ENCODE data around the gene VWA8. TPM values are rescaled to one million over a fixed set of nuclear protein-coding genes. Genes with fewer than 3 reads are reported as not detected.
"Not testable (repeated sequence)": the region's sequence is repeated elsewhere in the genome, so short reads cannot be mapped to it uniquely, and the experiment has no call there.

Gene VWA8
- total RNA-seq, 2 experiments from 2014 or later, result 21.7 to 26.2 TPM

DNA sequence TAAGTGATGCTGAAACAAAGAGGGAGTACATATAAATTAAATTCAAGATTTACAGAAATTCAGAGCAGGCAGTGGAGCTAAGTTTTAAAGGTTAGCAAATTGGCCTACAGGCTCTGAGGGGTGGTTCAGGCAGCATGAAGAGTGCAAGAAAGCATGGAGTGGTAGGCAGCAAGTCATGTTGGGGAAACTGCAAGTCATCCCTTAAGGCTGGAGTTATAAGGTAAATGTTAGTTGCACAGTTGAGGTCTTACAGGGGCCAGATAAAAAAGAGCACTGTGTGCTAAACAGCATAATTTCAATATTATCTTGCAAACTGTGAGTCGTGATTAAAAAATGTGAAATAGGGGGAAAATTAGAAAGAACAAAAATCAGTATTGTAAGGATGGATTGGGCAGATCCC lies 106.2 kb downstream of the VWA8 start:
- POLR2A ChIA-PET, result no interaction called here
- intact Hi-C loops (cut with DNase I, micrococcal nuclease), result no loop called here
- no peak for DNase-seq
- Mint-ChIP-seq H3K4me3 (no peak overlapping the region), H3K9me3 (ENCODE audit: low read depth) (no peaks in the 10 kb centered on the region), H3K27me3 (no peaks in the 10 kb centered on the region), H3K4me1 (no peaks in the 10 kb centered on the region), H3K27ac (no peak overlapping the region), H3K36me3 (ENCODE audit: low read depth) (peaks cover 49% of the 10 kb centered on the region)
- no peak for ATAC-seq
- CTCF ChIA-PET, result interaction anchor here (1.0 to 1.7 kb wide), 3 partner anchors 10 to 50 kb away, joined by 3 to 5 read pairs (median 3); no protein-coding TSS in a partner anchor

DNA sequence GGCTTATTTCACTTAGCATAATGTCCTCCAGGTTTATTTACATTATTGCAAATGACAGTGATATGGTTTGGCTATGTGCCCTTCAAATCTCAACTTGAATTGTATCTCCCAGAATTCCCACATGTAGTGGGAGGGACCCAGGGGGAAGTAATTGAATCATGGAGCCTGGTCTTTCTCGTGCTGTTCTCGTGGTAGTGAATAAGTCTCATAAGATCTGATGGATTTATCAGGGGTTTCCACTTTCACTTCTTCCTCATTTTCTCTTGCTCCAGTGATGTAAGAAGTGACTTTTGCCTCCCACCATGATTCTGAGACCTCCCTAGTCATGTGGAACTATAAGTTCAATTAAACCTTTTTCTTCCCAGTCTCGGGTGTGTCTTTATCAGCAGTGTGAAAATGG lies 109.6 kb downstream of the VWA8 start:
- Mint-ChIP-seq H3K27ac (no peak overlapping the region), H3K27me3 (no peaks in the 10 kb centered on the region), H3K4me1 (no peaks in the 10 kb centered on the region), H3K9me3 (ENCODE audit: low read depth) (no peaks in the 10 kb centered on the region), H3K36me3 (ENCODE audit: low read depth) (peaks cover 39% of the 10 kb centered on the region), H3K4me3 (no peak overlapping the region)
- intact Hi-C loops (cut with DNase I, micrococcal nuclease), result no loop called here
- POLR2A ChIA-PET, result no interaction called here
- ATAC-seq (no peak), DNase-seq (no peak)
- CTCF ChIA-PET, result no interaction called here

DNA sequence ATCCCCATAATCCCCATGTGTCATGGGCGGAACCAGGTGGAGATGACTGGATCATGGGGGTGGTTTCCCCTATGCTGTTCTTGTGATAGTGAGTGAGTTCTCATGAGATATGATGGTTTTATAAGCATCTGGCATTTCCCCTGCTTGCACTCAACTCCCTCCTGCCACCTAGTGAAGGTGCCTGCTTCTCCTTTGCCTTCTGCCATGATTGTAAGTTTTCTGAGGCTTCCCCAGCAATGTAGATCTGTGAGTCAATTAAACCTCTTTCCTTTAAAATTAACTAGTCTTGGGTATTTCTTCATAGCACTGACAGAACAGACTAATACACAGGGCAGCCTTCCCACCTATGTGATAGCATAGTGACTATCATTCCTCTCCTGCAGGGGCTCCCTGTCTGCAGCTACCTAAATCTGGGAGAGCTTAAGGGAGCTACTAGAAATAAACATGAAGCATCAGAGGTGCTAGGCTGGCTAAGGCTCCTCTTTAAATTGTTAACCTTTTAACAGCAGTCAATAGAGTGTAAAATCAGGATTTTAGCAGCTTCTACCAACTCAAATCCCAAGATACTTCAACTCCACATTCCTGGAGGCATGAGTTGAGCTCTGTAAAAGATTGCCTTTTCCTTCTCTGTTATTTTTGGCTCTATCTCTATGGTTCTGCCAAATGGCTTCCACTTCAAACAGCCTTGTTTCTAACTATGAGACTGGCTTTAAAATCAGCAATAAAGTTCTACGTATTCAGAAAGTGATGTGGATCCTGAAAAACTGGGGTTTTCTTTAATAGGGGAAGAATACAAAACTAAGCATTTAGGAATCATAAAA lies 112.3 kb downstream of the VWA8 start:
- ChIA-PET CTCF (no interaction called here), POLR2A (no interaction called here)
- Mint-ChIP-seq H3K36me3 (ENCODE audit: low read depth) (peaks cover 43% of the 10 kb centered on the region), H3K4me3 (no peak overlapping the region), H3K27ac (no peak overlapping the region), H3K27me3 (no peaks in the 10 kb centered on the region), H3K4me1 (no peaks in the 10 kb centered on the region), H3K9me3 (ENCODE audit: low read depth) (no peaks in the 10 kb centered on the region)
- no peak for ATAC-seq
- intact Hi-C loops (cut with DNase I, micrococcal nuclease), result no loop called here
- peak; percentile 6 for DNase-seq

DNA sequence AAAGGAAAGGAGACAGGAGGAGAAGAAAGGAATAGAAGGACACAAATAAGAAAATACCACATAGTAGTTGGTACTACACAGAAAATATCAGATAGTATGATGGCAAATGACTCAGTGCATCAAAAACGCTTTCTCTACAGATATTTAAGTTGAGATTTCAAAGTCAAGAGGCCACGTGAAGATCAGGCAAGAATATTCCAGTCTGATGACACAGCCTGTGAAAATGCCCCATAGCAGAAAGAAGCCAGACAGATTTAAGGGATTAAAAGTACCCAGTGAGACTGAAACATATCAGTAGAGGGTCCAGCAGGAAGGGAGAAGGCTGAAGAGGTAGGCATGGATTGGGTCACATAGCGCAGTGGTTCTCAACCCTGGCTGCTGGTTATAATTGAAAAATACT lies 113.7 kb downstream of the VWA8 start:
- ChIA-PET CTCF (no interaction called here), POLR2A (no interaction called here)
- no peak for DNase-seq
- Mint-ChIP-seq H3K4me1 (no peaks in the 10 kb centered on the region), H3K27ac (no peak overlapping the region), H3K4me3 (no peak overlapping the region), H3K9me3 (ENCODE audit: low read depth) (no peaks in the 10 kb centered on the region), H3K27me3 (no peaks in the 10 kb centered on the region), H3K36me3 (ENCODE audit: low read depth) (peaks cover 40% of the 10 kb centered on the region)
- intact Hi-C loops (cut with DNase I, micrococcal nuclease), result no loop called here
- ATAC-seq, result no peak

DNA sequence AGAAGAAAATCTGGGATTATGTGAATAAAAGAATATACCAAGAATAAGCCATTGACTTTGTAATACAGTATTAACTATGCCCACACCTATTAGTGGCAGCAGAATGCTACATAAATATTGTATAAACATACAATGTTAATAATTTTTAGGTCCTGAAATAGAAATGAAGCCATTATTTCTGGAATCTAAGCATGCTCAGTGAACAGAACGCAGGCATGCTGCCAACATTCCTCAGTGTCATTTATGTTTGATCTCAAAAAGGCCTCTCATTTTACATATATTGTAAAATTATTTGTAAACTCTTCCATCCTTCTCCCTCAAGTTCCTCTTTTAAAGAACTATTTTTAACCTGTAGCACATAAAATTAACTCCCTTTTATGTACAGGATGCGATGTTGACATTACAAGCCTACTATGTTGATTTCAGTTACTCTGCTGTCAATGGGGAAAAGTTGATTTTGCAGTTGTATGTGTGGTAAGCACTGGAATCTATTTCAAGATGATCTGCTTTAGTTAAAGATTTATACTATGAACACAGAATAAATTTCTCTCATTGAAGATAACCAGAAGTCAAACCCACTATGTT lies 118.8 kb downstream of the VWA8 start:
- Mint-ChIP-seq H3K27me3 (no peaks in the 10 kb centered on the region), H3K4me3 (no peak overlapping the region), H3K27ac (no peak overlapping the region), H3K36me3 (ENCODE audit: low read depth) (peaks cover 43% of the 10 kb centered on the region), H3K9me3 (ENCODE audit: low read depth) (no peaks in the 10 kb centered on the region), H3K4me1 (no peaks in the 10 kb centered on the region)
- ChIA-PET POLR2A (no interaction called here), CTCF (no interaction called here)
- ATAC-seq, result no peak
- intact Hi-C loops (cut with DNase I, micrococcal nuclease), result no loop called here
- DNase-seq, result no peak

DNA sequence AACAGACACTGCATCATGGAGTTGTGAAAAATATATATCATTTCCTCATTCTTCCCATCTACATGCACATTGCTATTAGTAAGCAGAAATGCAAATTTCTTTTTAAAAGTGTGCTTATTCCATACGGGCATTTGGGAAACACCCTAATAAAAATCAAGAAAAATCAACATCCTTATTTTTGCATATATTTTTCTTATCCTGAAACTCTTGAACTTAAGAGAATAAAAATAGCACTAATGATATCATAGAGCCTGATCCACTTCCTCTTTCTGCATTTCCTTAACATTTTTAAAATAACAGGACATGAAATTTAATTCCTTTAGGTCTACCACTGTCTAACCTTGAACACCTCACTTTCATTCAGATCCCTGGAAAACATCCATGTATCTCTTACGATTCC lies 123.3 kb downstream of the VWA8 start:
- peaks cover 36% of the 10 kb centered on the region for H3K36me3 Mint-ChIP-seq (ENCODE audit: low read depth)
- peaks cover 4% of the 10 kb centered on the region for H3K4me1 Mint-ChIP-seq
- H3K27me3 Mint-ChIP-seq, result no peaks in the 10 kb centered on the region
- no peak overlapping the region for H3K27ac Mint-ChIP-seq
- no peak overlapping the region for H3K4me3 Mint-ChIP-seq
- H3K9me3 Mint-ChIP-seq (ENCODE audit: low read depth), result peaks cover 4% of the 10 kb centered on the region
- ATAC-seq (no peak), DNase-seq (no peak)
- POLR2A ChIA-PET, result no interaction called here
- CTCF ChIA-PET, result interaction anchor here (0.8 kb wide), 1 partner anchor 12 kb away, joined by 3 read pairs; no protein-coding TSS in a partner anchor
- intact Hi-C loops (cut with DNase I, micrococcal nuclease), result no loop called here

DNA sequence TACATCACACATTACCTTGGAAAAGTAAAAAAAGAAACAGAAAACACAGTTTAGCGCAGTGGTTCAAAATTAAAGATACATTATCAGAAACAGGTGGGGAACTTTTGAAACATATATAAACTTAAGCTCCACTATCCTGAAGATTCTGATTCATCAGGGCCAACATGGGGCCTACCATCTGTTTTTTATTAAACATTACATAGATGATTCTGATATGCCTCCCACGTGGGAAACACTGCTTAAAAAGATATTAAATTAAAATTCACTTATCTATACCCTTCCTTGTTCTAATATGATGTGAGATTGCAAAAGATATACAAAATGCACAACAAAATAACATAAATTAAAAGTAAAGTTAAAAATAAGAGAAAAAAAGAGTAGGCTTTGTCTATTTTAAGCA lies 125.0 kb downstream of the VWA8 start:
- no peak for ATAC-seq
- Mint-ChIP-seq H3K4me3 (no peak overlapping the region), H3K36me3 (ENCODE audit: low read depth) (peaks cover 35% of the 10 kb centered on the region), H3K27me3 (no peaks in the 10 kb centered on the region), H3K27ac (no peak overlapping the region), H3K4me1 (peaks cover 4% of the 10 kb centered on the region), H3K9me3 (ENCODE audit: low read depth) (peaks cover 4% of the 10 kb centered on the region)
- ChIA-PET POLR2A (no interaction called here), CTCF (interaction anchor here (0.5 kb wide), 1 partner anchor 264 kb away, joined by 3 read pairs; no protein-coding TSS in a partner anchor)
- no peak for DNase-seq
- intact Hi-C loops (cut with DNase I, micrococcal nuclease), result no loop called here

DNA sequence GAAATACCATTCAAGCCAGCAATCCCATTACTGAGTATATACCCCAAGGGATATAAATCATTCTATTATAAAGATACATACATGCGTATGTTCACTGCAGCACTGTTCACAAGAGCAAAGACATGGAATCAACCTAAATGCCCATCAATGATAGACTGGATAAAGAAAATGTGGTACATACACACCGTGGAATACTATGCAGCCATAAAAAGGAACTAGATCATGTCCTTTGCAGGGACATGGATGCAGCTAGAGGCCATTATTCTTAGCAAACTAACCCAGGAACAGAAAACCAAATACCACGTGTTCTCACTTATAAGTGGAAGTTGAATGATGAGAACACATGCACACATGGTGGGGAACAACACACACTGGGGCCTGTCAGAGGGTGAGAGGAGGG lies 126.2 kb downstream of the VWA8 start:
- POLR2A ChIA-PET; H3K9me3 Mint-ChIP-seq (ENCODE audit: low read depth); H3K27ac Mint-ChIP-seq; DNase-seq; ATAC-seq; H3K4me1 Mint-ChIP-seq; intact Hi-C loops (cut with DNase I, micrococcal nuclease); H3K27me3 Mint-ChIP-seq; H3K4me3 Mint-ChIP-seq: not testable (repeated sequence)
- H3K36me3 Mint-ChIP-seq (ENCODE audit: low read depth), result peaks cover 34% of the 10 kb centered on the region
- CTCF ChIA-PET, result interaction anchor here (1.0 kb wide), 1 partner anchor 10 kb away, joined by 3 read pairs; no protein-coding TSS in a partner anchor

DNA sequence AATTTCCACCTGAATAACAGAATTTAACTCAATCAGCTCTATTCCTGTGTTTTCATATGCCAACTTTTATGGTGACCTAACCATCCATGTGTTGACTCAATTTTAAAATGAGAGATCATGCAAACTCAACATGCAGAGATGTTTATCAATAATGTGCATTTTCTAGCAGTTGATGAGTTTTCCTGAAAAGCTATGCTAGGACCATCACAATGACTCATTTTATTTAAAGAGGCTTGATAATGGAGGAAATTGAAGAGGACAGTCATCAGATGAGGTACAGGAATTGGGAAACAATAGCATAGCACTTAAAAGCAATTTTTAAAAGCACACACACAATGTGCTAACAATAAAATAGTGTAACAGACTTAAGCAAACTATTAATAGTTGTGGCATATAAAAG lies 127.1 kb downstream of the VWA8 start:
- H3K36me3 Mint-ChIP-seq (ENCODE audit: low read depth), result peaks cover 34% of the 10 kb centered on the region
- intact Hi-C loops (cut with DNase I, micrococcal nuclease), result no loop called here
- peaks cover 4% of the 10 kb centered on the region for H3K4me1 Mint-ChIP-seq
- ChIA-PET CTCF (interaction anchor here (1.0 kb wide), 1 partner anchor 9 kb away, joined by 3 read pairs; no protein-coding TSS in a partner anchor), POLR2A (no interaction called here)
- no peak overlapping the region for H3K4me3 Mint-ChIP-seq
- ATAC-seq (no peak), DNase-seq (no peak)
- no peaks in the 10 kb centered on the region for H3K27me3 Mint-ChIP-seq
- no peak overlapping the region for H3K27ac Mint-ChIP-seq
- peaks cover 4% of the 10 kb centered on the region for H3K9me3 Mint-ChIP-seq (ENCODE audit: low read depth)

DNA sequence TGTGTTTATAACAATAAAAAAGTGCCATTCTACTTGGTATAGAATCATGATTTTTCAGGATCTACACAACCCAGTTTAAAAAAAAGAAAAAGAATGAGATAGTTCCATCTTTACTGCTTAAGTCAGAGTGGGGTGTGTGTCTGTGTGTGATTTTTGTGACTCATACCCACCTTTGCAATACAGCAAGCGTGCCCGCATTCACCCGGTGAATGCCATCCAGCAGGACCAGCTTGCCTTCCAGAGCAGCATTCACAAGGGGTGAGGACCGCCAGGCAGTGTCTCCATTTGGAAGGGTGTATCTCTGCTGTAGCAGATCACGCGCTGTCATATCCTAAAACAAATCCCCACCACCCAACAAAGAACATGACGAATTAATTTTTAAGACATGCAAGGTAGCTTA lies 127.7 kb downstream of the VWA8 start:
- no peaks in the 10 kb centered on the region for H3K27me3 Mint-ChIP-seq
- intact Hi-C loops (cut with DNase I, micrococcal nuclease), result no loop called here
- peaks cover 4% of the 10 kb centered on the region for H3K9me3 Mint-ChIP-seq (ENCODE audit: low read depth)
- ChIA-PET CTCF (interaction anchor here (0.6 kb wide), 1 partner anchor 348 kb away, joined by 3 read pairs; no protein-coding TSS in a partner anchor), POLR2A (no interaction called here)
- DNase-seq (no peak), ATAC-seq (no peak)
- no peak overlapping the region for H3K27ac Mint-ChIP-seq
- H3K4me1 Mint-ChIP-seq, result peaks cover 4% of the 10 kb centered on the region
- H3K4me3 Mint-ChIP-seq, result no peak overlapping the region
- H3K36me3 Mint-ChIP-seq (ENCODE audit: low read depth), result peaks cover 35% of the 10 kb centered on the region

DNA sequence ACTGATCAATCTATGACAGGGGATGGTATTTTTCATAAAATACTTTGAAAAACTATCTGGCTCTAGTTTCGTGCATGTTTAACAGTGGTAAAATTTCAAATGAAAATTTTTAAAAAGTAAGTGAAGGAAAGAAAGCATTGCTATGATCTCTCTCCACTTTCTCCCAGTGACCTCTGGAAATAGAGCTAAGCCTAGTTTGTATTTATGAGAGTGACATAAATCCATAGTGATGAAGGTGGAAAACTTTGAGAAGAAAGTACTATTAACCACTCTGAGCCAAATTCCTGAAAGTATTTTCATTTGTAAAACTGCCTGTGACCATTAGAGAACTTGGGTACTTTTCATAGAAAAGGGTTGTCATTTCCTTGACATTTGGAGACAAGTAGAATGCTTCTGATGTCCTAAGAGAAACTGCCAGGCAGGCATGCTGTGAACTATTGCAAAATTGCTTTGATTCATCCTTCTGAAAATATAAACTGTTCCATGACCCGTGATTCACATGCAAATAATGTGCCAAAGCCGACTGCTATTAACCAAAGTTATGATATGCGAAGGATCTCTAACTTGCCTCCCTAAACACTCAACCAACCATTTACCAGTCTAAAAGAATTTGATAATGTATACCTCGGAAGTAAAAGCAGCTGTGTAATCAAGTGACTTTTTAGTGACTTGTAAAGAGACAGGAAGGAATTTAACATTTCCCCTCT lies 133.2 kb downstream of the VWA8 start:
- no peaks in the 10 kb centered on the region for H3K9me3 Mint-ChIP-seq (ENCODE audit: low read depth)
- H3K4me1 Mint-ChIP-seq, result no peaks in the 10 kb centered on the region
- H3K27me3 Mint-ChIP-seq, result no peaks in the 10 kb centered on the region
- peaks cover 29% of the 10 kb centered on the region for H3K36me3 Mint-ChIP-seq (ENCODE audit: low read depth)
- H3K27ac Mint-ChIP-seq, result no peak overlapping the region
- no peak for DNase-seq
- H3K4me3 Mint-ChIP-seq, result no peak overlapping the region
- CTCF ChIA-PET, result no interaction called here
- POLR2A ChIA-PET, result no interaction called here
- ATAC-seq, result no peak
- intact Hi-C loops (cut with DNase I, micrococcal nuclease), result no loop called here

DNA sequence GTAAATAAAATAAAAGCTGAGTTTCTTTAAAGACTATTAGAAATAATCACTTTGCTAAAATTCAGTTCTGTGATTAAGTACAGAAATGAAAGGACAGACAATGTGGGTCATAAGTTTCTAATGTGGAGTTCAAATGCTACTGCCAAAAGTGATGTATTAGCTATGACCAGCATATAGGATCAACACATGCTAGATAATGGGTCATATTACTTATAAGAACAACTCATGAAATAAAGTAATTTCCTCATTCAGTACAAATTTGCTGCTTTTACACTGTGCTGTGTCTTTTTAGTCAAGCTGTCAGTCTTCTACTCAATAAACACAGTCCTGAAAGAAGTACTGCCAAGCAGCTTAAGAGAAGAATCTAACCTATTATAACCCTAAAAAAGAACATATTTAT lies 135.2 kb downstream of the VWA8 start:
- ATAC-seq, result no peak
- ChIA-PET CTCF (interaction anchor here (0.9 to 2.0 kb wide), 3 partner anchors 8 to 11 kb away, joined by 3 to 5 read pairs (median 3); no protein-coding TSS in a partner anchor), POLR2A (no interaction called here)
- DNase-seq, result no peak
- no peaks in the 10 kb centered on the region for H3K9me3 Mint-ChIP-seq (ENCODE audit: low read depth)
- H3K27ac Mint-ChIP-seq, result no peak overlapping the region
- H3K27me3 Mint-ChIP-seq, result no peaks in the 10 kb centered on the region
- no peak overlapping the region for H3K4me3 Mint-ChIP-seq
- no peaks in the 10 kb centered on the region for H3K4me1 Mint-ChIP-seq
- intact Hi-C loops (cut with DNase I, micrococcal nuclease), result no loop called here
- peaks cover 25% of the 10 kb centered on the region for H3K36me3 Mint-ChIP-seq (ENCODE audit: low read depth)
